Muscle of leg (tissue), 11 donors: ENCODE results near the gene KLHDC7B. TPM values are rescaled to one million over a fixed set of nuclear protein-coding genes. Genes with fewer than 3 reads are reported as not detected.

ENCODE experiments used
- DNase-seq: peaks from one replicate; pipeline ENCODE4 v3.0.0; 2013
- H3K27ac ChIP-seq: one replicate; pipeline ENCODE4 v1.5.1; 2013; ENCODE audit warnings: mild to moderate bottlenecking, low read length, control low read depth
- H3K27me3 ChIP-seq: one replicate; pipeline ENCODE4 v1.6.1; 2013; ENCODE audit warnings: low read length; ENCODE audit not compliant: control insufficient read depth, insufficient read depth
- H3K36me3 ChIP-seq: one replicate; pipeline ENCODE4 v1.6.1; 2013; ENCODE audit warnings: low read length; ENCODE audit not compliant: control insufficient read depth, insufficient read depth
- H3K4me1 ChIP-seq: one replicate; pipeline ENCODE4 v1.6.1; 2013; ENCODE audit warnings: low read length; ENCODE audit not compliant: control insufficient read depth, insufficient read depth
- H3K4me3 ChIP-seq: one replicate; pipeline ENCODE4 v1.5.1; 2013; ENCODE audit warnings: low read length, control low read depth
- H3K9me3 ChIP-seq: replicated peaks from 2 replicates; pipeline ENCODE4 v1.6.1; 2013; ENCODE audit warnings: low read depth, low read length; ENCODE audit not compliant: control insufficient read depth
- WGBS: methylation state at CpG from one replicate; pipeline ENCODE4 v1.1.5; 2013; ENCODE audit warnings: missing lambda C conversion rate; ENCODE audit not compliant: insufficient coverage; 5-methylcytosine and 5-hydroxymethylcytosine counted together
- polyA plus RNA-seq, 8 donors: library from polyadenylated mRNA; unstranded; fragments of 120-200 nt; gene quantifications; one replicate each; pipeline versions ENCODE4 v1.2.1 to v1.2.3, GENCODE V29; 2013; ENCODE audit warnings: inconsistent platforms in 1 of 8, low replicate concordance in 1 of 8; ENCODE audit not compliant: insufficient read length in 8 of 8, insufficient read depth in 1 of 8
- total RNA-seq: library from RNA; stranded (reverse); fragments of 120-200 nt; gene quantifications from one replicate; pipeline ENCODE4 v1.2.4, GENCODE V29; 2013

KLHDC7B gene
- total and polyA plus RNA-seq, 9 donors: 0.03 to 0.35 (median 0.07) TPM; not detected in 5

GRCh38 chr22:50563413-50564160 lies 17.9 kb downstream of the KLHDC7B start:
- Histone ChIP-seq H3K4me1 (peaks cover 10% of the 10 kb centered on the region), H3K27me3 (peaks cover 14% of the 10 kb centered on the region), H3K9me3 (no peaks in the 10 kb centered on the region), H3K27ac (no peak overlapping the region), H3K4me3 (peak overlapping the region; percentile 58), H3K36me3 (peaks cover 2% of the 10 kb centered on the region)
- no peak for DNase-seq
- 18% methylated on average over 11 of the region's 17 CpGs for WGBS

GRCh38 chr22:50564289-50564688 lies 18.6 kb downstream of the KLHDC7B start:
- no peak overlapping the region for H3K4me3 ChIP-seq
- 90% methylated on average over 10 of the region's 11 CpGs for WGBS
- DNase-seq: no peak
- H3K36me3 ChIP-seq: peaks cover 5% of the 10 kb centered on the region
- peaks cover 14% of the 10 kb centered on the region for H3K27me3 ChIP-seq
- peaks cover 10% of the 10 kb centered on the region for H3K4me1 ChIP-seq
- no peak overlapping the region for H3K27ac ChIP-seq
- H3K9me3 ChIP-seq: no peaks in the 10 kb centered on the region

- no peak for DNase-seq
- peaks cover 5% of the 10 kb centered on the region for H3K27me3 ChIP-seq
- 76% methylated on average over 5 of the region's 7 CpGs for WGBS
- no peak overlapping the region for H3K4me3 ChIP-seq
- H3K27ac ChIP-seq: no peak overlapping the region
- peaks cover 10% of the 10 kb centered on the region for H3K4me1 ChIP-seq
- H3K9me3 ChIP-seq: no peaks in the 10 kb centered on the region
- peaks cover 26% of the 10 kb centered on the region for H3K36me3 ChIP-seq
These were observed 22.1 kb downstream of the KLHDC7B start for GRCh38 chr22:50567721-50568252.

GRCh38 chr22:50568626-50569025 lies 22.9 kb downstream of the KLHDC7B start:
- no peaks in the 10 kb centered on the region for H3K9me3 ChIP-seq
- no peak overlapping the region for H3K27ac ChIP-seq
- H3K4me3 ChIP-seq: no peak overlapping the region
- peaks cover 26% of the 10 kb centered on the region for H3K36me3 ChIP-seq
- 64% methylated on average over 4 of the region's 7 CpGs for WGBS
- DNase-seq: no peak
- peaks cover 3% of the 10 kb centered on the region for H3K4me1 ChIP-seq
- H3K27me3 ChIP-seq: peaks cover 2% of the 10 kb centered on the region

GRCh38 chr22:50569041-50569459 lies 23.4 kb downstream of the KLHDC7B start:
- peaks cover 29% of the 10 kb centered on the region for H3K36me3 ChIP-seq
- H3K27ac ChIP-seq: no peak overlapping the region
- H3K4me3 ChIP-seq: no peak overlapping the region
- no peaks in the 10 kb centered on the region for H3K9me3 ChIP-seq
- peaks cover 2% of the 10 kb centered on the region for H3K27me3 ChIP-seq
- H3K4me1 ChIP-seq: no peaks in the 10 kb centered on the region
- no peak for DNase-seq
- WGBS: 84% methylated on average over 6 of the region's 8 CpGs

- H3K36me3 ChIP-seq: peaks cover 32% of the 10 kb centered on the region
- no peak overlapping the region for H3K27ac ChIP-seq
- peaks cover 2% of the 10 kb centered on the region for H3K27me3 ChIP-seq
- H3K4me3 ChIP-seq: no peak overlapping the region
- H3K9me3 ChIP-seq: no peaks in the 10 kb centered on the region
- no peak for DNase-seq
- no peaks in the 10 kb centered on the region for H3K4me1 ChIP-seq
- WGBS: 81% methylated on average over 11 of the region's 13 CpGs
These were observed 24.3 kb downstream of the KLHDC7B start for GRCh38 chr22:50569896-50570535.

GRCh38 chr22:50570861-50571260 lies 25.2 kb downstream of the KLHDC7B start:
- no peak overlapping the region for H3K4me3 ChIP-seq
- no peaks in the 10 kb centered on the region for H3K9me3 ChIP-seq
- no peaks in the 10 kb centered on the region for H3K27me3 ChIP-seq
- no peak overlapping the region for H3K27ac ChIP-seq
- no peak for DNase-seq
- WGBS: 86% methylated on average over 11 of the region's 12 CpGs
- no peaks in the 10 kb centered on the region for H3K4me1 ChIP-seq
- peaks cover 32% of the 10 kb centered on the region for H3K36me3 ChIP-seq

- H3K36me3 ChIP-seq: peaks cover 32% of the 10 kb centered on the region
- no peaks in the 10 kb centered on the region for H3K9me3 ChIP-seq
- 85% methylated on average over 25 of the region's 26 CpGs for WGBS
- no peak overlapping the region for H3K27ac ChIP-seq
- peaks cover 3% of the 10 kb centered on the region for H3K27me3 ChIP-seq
- H3K4me1 ChIP-seq: no peaks in the 10 kb centered on the region
- H3K4me3 ChIP-seq: no peak overlapping the region
- no peak for DNase-seq
These were observed 25.8 kb downstream of the KLHDC7B start for GRCh38 chr22:50571264-50572175.

- no peak for DNase-seq
- Histone ChIP-seq H3K36me3 (peaks cover 32% of the 10 kb centered on the region), H3K4me1 (peaks cover 10% of the 10 kb centered on the region), H3K4me3 (no peak overlapping the region), H3K27ac (no peak overlapping the region), H3K27me3 (peaks cover 11% of the 10 kb centered on the region), H3K9me3 (no peaks in the 10 kb centered on the region)
- WGBS: 90% methylated on average over 9 of the region's 11 CpGs
These were observed 27.3 kb downstream of the KLHDC7B start for GRCh38 chr22:50572965-50573364.
